ENCODE data around the gene MAP3K2. TPM values are rescaled to one million over a fixed set of nuclear protein-coding genes. Genes with fewer than 3 reads are reported as not detected.

The MAP3K2 gene
- total RNA-seq, 1 donor from 2014 or later: 79.5 TPM

DNA sequence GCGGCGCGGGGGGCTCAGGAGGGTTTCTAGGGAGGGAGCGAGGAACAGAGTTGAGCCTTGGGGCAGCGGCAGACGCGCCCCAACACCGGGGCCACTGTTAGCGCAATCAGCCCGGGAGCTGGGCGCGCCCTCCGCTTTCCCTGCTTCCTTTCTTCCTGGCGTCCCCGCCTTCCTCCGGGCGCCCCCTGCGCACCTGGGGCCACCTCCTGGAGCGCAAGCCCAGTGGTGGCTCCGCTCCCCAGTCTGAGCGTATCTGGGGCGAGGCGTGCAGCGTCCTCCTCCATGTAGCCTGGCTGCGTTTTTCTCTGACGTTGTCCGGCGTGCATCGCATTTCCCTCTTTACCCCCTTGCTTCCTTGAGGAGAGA, 35.7 kb upstream of the MAP3K2 start:
- Mint-ChIP-seq H3K27me3 (ENCODE audit: low read depth) (no peaks in the 10 kb centered on the region), H3K4me3 (ENCODE audit: unreplicated experiment) (peak overlapping the region; percentile 73), H3K27ac (ENCODE audit: unreplicated experiment) (no peak overlapping the region), H3K36me3 (ENCODE audit: low read depth) (no peaks in the 10 kb centered on the region), H3K4me1 (ENCODE audit: low read depth) (peaks cover 20% of the 10 kb centered on the region), H3K9me3 (ENCODE audit: low read depth) (no peaks in the 10 kb centered on the region)
- no peak for DNase-seq (ENCODE audit: low spot score)
- TF ChIP-seq, protein P1, sequence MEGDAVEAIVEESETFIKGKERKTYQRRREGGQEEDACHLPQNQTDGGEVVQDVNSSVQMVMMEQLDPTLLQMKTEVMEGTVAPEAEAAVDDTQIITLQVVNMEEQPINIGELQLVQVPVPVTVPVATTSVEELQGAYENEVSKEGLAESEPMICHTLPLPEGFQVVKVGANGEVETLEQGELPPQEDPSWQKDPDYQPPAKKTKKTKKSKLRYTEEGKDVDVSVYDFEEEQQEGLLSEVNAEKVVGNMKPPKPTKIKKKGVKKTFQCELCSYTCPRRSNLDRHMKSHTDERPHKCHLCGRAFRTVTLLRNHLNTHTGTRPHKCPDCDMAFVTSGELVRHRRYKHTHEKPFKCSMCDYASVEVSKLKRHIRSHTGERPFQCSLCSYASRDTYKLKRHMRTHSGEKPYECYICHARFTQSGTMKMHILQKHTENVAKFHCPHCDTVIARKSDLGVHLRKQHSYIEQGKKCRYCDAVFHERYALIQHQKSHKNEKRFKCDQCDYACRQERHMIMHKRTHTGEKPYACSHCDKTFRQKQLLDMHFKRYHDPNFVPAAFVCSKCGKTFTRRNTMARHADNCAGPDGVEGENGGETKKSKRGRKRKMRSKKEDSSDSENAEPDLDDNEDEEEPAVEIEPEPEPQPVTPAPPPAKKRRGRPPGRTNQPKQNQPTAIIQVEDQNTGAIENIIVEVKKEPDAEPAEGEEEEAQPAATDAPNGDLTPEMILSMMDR (IDR thresholded peaks at IDR 0.05): no peak

DNA sequence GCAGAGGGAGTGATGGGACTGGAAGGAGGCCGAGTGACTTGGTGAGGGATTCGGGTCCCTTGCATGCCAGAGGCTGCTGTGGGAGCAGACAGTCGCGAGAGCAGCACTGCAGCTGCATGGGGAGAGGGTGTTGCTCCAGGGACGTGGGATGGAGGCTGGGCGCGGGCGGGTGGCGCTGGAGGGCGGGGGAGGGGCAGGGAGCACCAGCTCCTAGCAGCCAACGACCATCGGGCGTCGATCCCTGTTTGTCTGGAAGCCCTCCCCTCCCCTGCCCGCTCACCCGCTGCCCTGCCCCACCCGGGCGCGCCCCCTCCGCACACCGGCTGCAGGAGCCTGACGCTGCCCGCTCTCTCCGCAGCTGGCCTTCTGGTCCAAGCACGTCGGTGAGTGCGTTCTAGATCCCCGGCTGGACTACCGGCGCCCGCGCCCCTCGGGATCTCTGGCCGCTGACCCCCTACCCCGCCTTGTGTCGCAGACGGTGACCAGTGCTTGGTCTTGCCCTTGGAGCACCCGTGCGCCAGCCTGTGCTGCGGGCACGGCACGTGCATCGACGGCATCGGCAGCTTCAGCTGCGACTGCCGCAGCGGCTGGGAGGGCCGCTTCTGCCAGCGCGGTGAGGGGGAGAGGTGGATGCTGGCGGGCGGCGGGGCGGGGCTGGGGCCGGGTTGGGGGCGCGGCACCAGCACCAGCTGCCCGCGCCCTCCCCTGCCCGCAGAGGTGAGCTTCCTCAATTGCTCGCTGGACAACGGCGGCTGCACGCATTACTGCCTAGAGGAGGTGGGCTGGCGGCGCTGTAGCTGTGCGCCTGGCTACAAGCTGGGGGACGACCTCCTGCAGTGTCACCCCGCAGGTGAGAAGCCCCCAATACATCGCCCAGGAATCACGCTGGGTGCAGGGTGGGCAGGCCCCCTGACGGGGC, 35.0 kb upstream of the MAP3K2 start:
- Mint-ChIP-seq H3K27me3 (ENCODE audit: low read depth) (no peaks in the 10 kb centered on the region), H3K36me3 (ENCODE audit: low read depth) (no peaks in the 10 kb centered on the region), H3K9me3 (ENCODE audit: low read depth) (no peaks in the 10 kb centered on the region), H3K27ac (ENCODE audit: unreplicated experiment) (no peak overlapping the region), H3K4me3 (ENCODE audit: unreplicated experiment) (peak overlapping the region; percentile 73), H3K4me1 (ENCODE audit: low read depth) (peaks cover 20% of the 10 kb centered on the region)
- TF ChIP-seq, protein P1 (IDR thresholded peaks at IDR 0.05): no peak
- no peak for DNase-seq (ENCODE audit: low spot score)

DNA sequence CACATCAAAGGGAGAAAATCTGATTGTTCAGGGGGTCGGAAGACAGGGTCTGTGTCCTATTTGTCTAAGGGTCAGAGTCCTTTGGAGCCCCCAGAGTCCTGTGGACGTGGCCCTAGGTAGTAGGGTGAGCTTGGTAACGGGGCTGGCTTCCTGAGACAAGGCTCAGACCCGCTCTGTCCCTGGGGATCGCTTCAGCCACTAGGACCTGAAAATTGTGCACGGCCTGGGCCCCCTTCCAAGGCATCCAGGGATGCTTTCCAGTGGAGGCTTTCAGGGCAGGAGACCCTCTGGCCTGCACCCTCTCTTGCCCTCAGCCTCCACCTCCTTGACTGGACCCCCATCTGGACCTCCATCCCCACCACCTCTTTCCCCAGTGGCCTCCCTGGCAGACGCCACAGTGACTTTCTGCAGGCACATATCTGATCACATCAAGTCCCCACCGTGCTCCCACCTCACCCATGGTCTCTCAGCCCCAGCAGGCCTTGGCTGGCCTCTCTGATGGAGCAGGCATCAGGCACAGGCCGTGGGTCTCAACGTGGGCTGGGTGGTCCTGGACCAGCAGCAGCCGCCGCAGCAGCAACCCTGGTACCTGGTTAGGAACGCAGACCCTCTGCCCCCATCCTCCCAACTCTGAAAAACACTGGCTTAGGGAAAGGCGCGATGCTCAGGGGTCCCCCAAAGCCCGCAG, 34.2 kb upstream of the MAP3K2 start:
- peaks cover 23% of the 10 kb centered on the region for H3K4me1 Mint-ChIP-seq (ENCODE audit: low read depth)
- no peaks in the 10 kb centered on the region for H3K9me3 Mint-ChIP-seq (ENCODE audit: low read depth)
- no peaks in the 10 kb centered on the region for H3K36me3 Mint-ChIP-seq (ENCODE audit: low read depth)
- TF ChIP-seq, protein P1 (IDR thresholded peaks at IDR 0.05): no peak
- no peak overlapping the region for H3K27ac Mint-ChIP-seq (ENCODE audit: unreplicated experiment)
- no peaks in the 10 kb centered on the region for H3K27me3 Mint-ChIP-seq (ENCODE audit: low read depth)
- H3K4me3 Mint-ChIP-seq (ENCODE audit: unreplicated experiment): peak overlapping the region; percentile 16
- no peak for DNase-seq (ENCODE audit: low spot score)

DNA sequence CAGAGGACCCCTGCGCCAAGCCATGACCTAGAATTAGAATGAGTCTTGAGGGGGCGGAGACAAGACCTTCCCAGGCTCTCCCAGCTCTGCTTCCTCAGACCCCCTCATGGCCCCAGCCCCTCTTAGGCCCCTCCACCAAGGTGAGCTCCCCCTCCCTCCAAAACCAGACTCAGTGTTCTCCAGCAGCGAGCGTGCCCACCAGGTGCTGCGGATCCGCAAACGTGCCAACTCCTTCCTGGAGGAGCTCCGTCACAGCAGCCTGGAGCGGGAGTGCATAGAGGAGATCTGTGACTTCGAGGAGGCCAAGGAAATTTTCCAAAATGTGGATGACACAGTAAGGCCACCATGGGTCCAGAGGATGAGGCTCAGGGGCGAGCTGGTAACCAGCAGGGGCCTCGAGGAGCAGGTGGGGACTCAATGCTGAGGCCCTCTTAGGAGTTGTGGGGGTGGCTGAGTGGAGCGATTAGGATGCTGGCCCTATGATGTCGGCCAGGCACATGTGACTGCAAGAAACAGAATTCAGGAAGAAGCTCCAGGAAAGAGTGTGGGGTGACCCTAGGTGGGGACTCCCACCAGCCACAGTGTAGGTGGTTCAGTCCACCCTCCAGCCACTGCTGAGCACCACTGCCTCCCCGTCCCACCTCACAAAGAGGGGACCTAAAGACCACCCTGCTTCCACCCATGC, 33.5 kb upstream of the MAP3K2 start:
- TF ChIP-seq, protein P1 (IDR thresholded peaks at IDR 0.05): no peak
- Mint-ChIP-seq H3K4me3 (ENCODE audit: unreplicated experiment) (no peak overlapping the region), H3K27ac (ENCODE audit: unreplicated experiment) (no peak overlapping the region), H3K4me1 (ENCODE audit: low read depth) (peaks cover 30% of the 10 kb centered on the region), H3K9me3 (ENCODE audit: low read depth) (no peaks in the 10 kb centered on the region), H3K27me3 (ENCODE audit: low read depth) (no peaks in the 10 kb centered on the region), H3K36me3 (ENCODE audit: low read depth) (no peaks in the 10 kb centered on the region)
- no peak for DNase-seq (ENCODE audit: low spot score)

Measured in chondrocyte (in vitro differentiated cells).